ENCODE data around the gene PEX5L. TPM values are rescaled to one million over a fixed set of nuclear protein-coding genes. Genes with fewer than 3 reads are reported as not detected.

Gene PEX5L
- total RNA-seq, 1 experiment from 2014 or later, result not detected

GRCh38 chr3:179955286-179955685 lies 81.5 kb downstream of the PEX5L start:
- no peaks in the 10 kb centered on the region for H3K36me3 ChIP-seq (ENCODE audit: control insufficient read depth in 1 of 2, insufficient read depth in 2 of 2, low read length in 2 of 2)
- no peaks in the 10 kb centered on the region for H3K9me2 ChIP-seq (ENCODE audit: insufficient read depth)
- CTCF ChIA-PET, result no interaction called here
- H3K4me1 ChIP-seq (ENCODE audit: control insufficient read depth in 1 of 2, insufficient read depth in 2 of 2, low read length in 2 of 2), result no peaks in the 10 kb centered on the region
- DNase-seq (ENCODE audit: low read depth, low spot score), result no peak
- H3K27ac ChIP-seq (ENCODE audit: low read depth, low read length), result no peak overlapping the region
- no peak for ATAC-seq
- BruUV-seq (replicated peaks), result no TSS peak
- no peak overlapping the region for H3K9ac ChIP-seq (ENCODE audit: low read length)
- POLR2A ChIA-PET, result no interaction called here
- no peak overlapping the region for H2AFZ ChIP-seq (ENCODE audit: low read depth, low read length, poor library complexity, severe bottlenecking)
- H3K9me3 ChIP-seq (ENCODE audit: control insufficient read depth in 1 of 2, insufficient read depth in 1 of 2, low read depth in 1 of 2, low read length in 2 of 2), result no peaks in the 10 kb centered on the region
- no peak for TF ChIP-seq SP1 (IDR thresholded peaks at IDR 0.05; ENCODE audit: low read depth)
- TF ChIP-seq, protein P1, sequence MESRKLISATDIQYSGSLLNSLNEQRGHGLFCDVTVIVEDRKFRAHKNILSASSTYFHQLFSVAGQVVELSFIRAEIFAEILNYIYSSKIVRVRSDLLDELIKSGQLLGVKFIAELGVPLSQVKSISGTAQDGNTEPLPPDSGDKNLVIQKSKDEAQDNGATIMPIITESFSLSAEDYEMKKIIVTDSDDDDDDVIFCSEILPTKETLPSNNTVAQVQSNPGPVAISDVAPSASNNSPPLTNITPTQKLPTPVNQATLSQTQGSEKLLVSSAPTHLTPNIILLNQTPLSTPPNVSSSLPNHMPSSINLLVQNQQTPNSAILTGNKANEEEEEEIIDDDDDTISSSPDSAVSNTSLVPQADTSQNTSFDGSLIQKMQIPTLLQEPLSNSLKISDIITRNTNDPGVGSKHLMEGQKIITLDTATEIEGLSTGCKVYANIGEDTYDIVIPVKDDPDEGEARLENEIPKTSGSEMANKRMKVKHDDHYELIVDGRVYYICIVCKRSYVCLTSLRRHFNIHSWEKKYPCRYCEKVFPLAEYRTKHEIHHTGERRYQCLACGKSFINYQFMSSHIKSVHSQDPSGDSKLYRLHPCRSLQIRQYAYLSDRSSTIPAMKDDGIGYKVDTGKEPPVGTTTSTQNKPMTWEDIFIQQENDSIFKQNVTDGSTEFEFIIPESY (IDR thresholded peaks at IDR 0.05; ENCODE audit: extremely low read depth, insufficient replicate concordance, low read length), result no peak
- TF ChIP-seq POLR2A (IDR thresholded peaks at IDR 0.05; ENCODE audit: borderline replicate concordance, extremely low read depth, insufficient read depth, insufficient read length), result no peak
- TF ChIP-seq REST (IDR thresholded peaks at IDR 0.05; ENCODE audit: low read depth), result no peak
- no peak for TF ChIP-seq TCF7L2 (IDR thresholded peaks at IDR 0.05; ENCODE audit: borderline replicate concordance, extremely low read depth, insufficient read depth, insufficient read length)
- no peak for TF ChIP-seq YY1 (IDR thresholded peaks at IDR 0.05; ENCODE audit: extremely low read depth, insufficient replicate concordance, low read depth, low read length)
- TF ChIP-seq JUND (IDR thresholded peaks at IDR 0.05), result no peak
- no peak for TF ChIP-seq EGR1 (IDR thresholded peaks at IDR 0.05; ENCODE audit: low read depth)
- H3K27me3 ChIP-seq (ENCODE audit: insufficient read depth, low read length), result peaks cover 52% of the 10 kb centered on the region
- RAD21 ChIA-PET (ENCODE audit: low non-redundant PET in 1 of 2, low total read pairs in 2 of 2, uncharacterized antibody in 2 of 2, unreplicated experiment in 2 of 2), result no interaction called here
- no peak overlapping the region for H3K4me3 ChIP-seq (replicated peaks in 1 of 2; ENCODE audit: low read depth in 1 of 2, low read length in 2 of 2)
- intact Hi-C loops (cut with micrococcal nuclease), result no loop called here
- no peaks in the 10 kb centered on the region for H3K79me2 ChIP-seq (ENCODE audit: insufficient read depth, low read length)
- no peak overlapping the region for H3K4me2 ChIP-seq (ENCODE audit: low read length)
- no peaks in the 10 kb centered on the region for H4K20me1 ChIP-seq (ENCODE audit: insufficient read depth)

Measured in HCT116 (cell line).